GM12878 (cell line): Measurements from ENCODE around the gene CDH7. TPM values are rescaled to one million over a fixed set of nuclear protein-coding genes. Genes with fewer than 3 reads are reported as not detected.

Source experiments
- ATAC-seq: fragments of 200-7000 bp; cut with Tn5 transposase; 3 replicates; pipeline ENCODE4 v1.9.1; 2020; ENCODE audit warnings: mild to moderate bottlenecking, moderate library complexity
- BruUV-seq: library from RNA; stranded (reverse); fragments of 400-500 nt; replicated peaks from 2 replicates; lab custom pipeline; 2021; lab: Mats Ljungman, UMichigan
- CTCF ChIA-PET: fragments of 300-600 bp; sonication (Branson Sonifier 250); formaldehyde crosslinking; extraction: SDS; loops from one replicate; lab custom pipeline; 2021; ENCODE audit warnings: inconsistent platforms; lab: Yijun Ruan, JAX
- POLR2A ChIA-PET: fragments of 350-600 bp; formaldehyde crosslinking; extraction: SDS; loops from one replicate; lab custom pipeline; 2021; ENCODE audit warnings: inconsistent platforms; lab: Charles Lee
- RAD21 ChIA-PET: fragments of 300-600 bp; sonication (Branson Sonifier 250); formaldehyde crosslinking; loops from one replicate; lab custom pipeline; 2023; ENCODE audit warnings: antibody characterized with exemption; ENCODE audit not compliant: unreplicated experiment; lab: Charles Lee
- SMC1A ChIA-PET: fragments of 300-600 bp; sonication (Branson Sonifier 250); formaldehyde crosslinking; loops from one replicate; lab custom pipeline; 2023; ENCODE audit not compliant: unreplicated experiment, uncharacterized antibody; lab: Charles Lee
- DNase-seq: peaks from one replicate; pipeline ENCODE4 v3.0.0-alpha.2; 2011; ENCODE audit warnings: low read depth, low spot score
- FAIRE-seq: peaks from 3 replicates; lab custom pipeline; 2011; peaks lifted over from hg19 to GRCh38; lab: Jason Lieb, UNC
- H2AFZ ChIP-seq: 2 replicates; pipeline ENCODE4 v1.6.0; 2011; ENCODE audit warnings: low read depth, low read length, control low read depth; ENCODE audit not compliant: control insufficient read depth
- H3K27ac ChIP-seq: 2 replicates; pipeline ENCODE4 v1.5.1; 2011; ENCODE audit warnings: control low read depth; ENCODE audit not compliant: control insufficient read depth, insufficient read depth
- H3K27me3 ChIP-seq, 2 experiments: replicated peaks in 1 of 2; 2 replicates each; pipeline versions ENCODE4 v1.6.0 to v1.6.1; 2011; ENCODE audit warnings: low read length in 1 of 2; ENCODE audit not compliant: control insufficient read depth in 2 of 2, insufficient read depth in 2 of 2
- H3K36me3 ChIP-seq, 2 experiments: 2 replicates each; pipeline ENCODE4 v1.5.1; 2011; ENCODE audit warnings: low read length in 1 of 2; ENCODE audit not compliant: control insufficient read depth in 2 of 2, insufficient read depth in 2 of 2
- H3K4me1 ChIP-seq: 2 replicates; pipeline ENCODE4 v1.6.1; 2011; ENCODE audit warnings: mild to moderate bottlenecking, low read length, moderate library complexity, mixed read lengths; ENCODE audit not compliant: control insufficient read depth, insufficient read depth
- H3K4me2 ChIP-seq: 2 replicates; pipeline ENCODE4 v1.6.0; 2011; ENCODE audit warnings: control low read depth; ENCODE audit not compliant: control insufficient read depth, insufficient read depth
- H3K4me3 ChIP-seq: fragments of 200-600 bp; sonication (generic); 2 replicates; pipeline ENCODE4 v1.5.1; 2016
- H3K79me2 ChIP-seq: 2 replicates; pipeline ENCODE4 v1.6.0; 2011; ENCODE audit warnings: low read length; ENCODE audit not compliant: control insufficient read depth, insufficient read depth
- H3K9ac ChIP-seq: 2 replicates; pipeline ENCODE4 v1.8.0; 2011; ENCODE audit warnings: low read length, control low read depth, mixed read lengths; ENCODE audit not compliant: control insufficient read depth, insufficient read depth
- H3K9me3 ChIP-seq: replicated peaks from 3 replicates; pipeline ENCODE4 v1.5.1; 2011; ENCODE audit warnings: mild to moderate bottlenecking, low read length; ENCODE audit not compliant: control insufficient read depth, insufficient read depth
- H4K20me1 ChIP-seq: 2 replicates; pipeline ENCODE4 v1.6.0; 2011; ENCODE audit not compliant: control insufficient read depth, insufficient read depth
- BHLHE40 ChIP-seq, 2 experiments: fragments of 450-650 bp in 1 of 2; IDR thresholded peaks; 2 replicates each; pipeline ENCODE4 v1.6.1; 2011 to 2017; ENCODE audit warnings: low read depth in 2 of 2, borderline replicate concordance in 1 of 2, improper control_type of control experiment in 1 of 2, low read length in 1 of 2, mild to moderate bottlenecking in 1 of 2
- BMI1 ChIP-seq: fragments of 450-650 bp; IDR thresholded peaks from 2 replicates; pipeline ENCODE4 v1.6.1; 2016; ENCODE audit warnings: mild to moderate bottlenecking, moderate library complexity, borderline replicate concordance
- BRCA1 ChIP-seq: IDR thresholded peaks from 2 replicates; pipeline ENCODE4 v1.6.1; 2011; ENCODE audit warnings: low read depth, low read length, improper control_type of control experiment
- CREB1 ChIP-seq: IDR thresholded peaks from 2 replicates; pipeline ENCODE4 v1.6.1; 2012; ENCODE audit warnings: low read depth, mild to moderate bottlenecking, inconsistent platforms
- JUNB ChIP-seq: IDR thresholded peaks from 2 replicates; pipeline ENCODE4 v1.6.1; 2016; ENCODE audit warnings: antibody characterized with exemption, mild to moderate bottlenecking
- MEF2B ChIP-seq: fragments of 450-650 bp; IDR thresholded peaks from 2 replicates; pipeline ENCODE4 v1.6.1; 2018; ENCODE audit warnings: mild to moderate bottlenecking, moderate library complexity; ENCODE audit not compliant: partially characterized antibody, poor library complexity, severe bottlenecking
- MLLT1 ChIP-seq: fragments of 450-650 bp; IDR thresholded peaks from 2 replicates; pipeline ENCODE4 v1.6.1; 2016; ENCODE audit warnings: mild to moderate bottlenecking
- MTA2 ChIP-seq: fragments of 450-650 bp; IDR thresholded peaks from 2 replicates; pipeline ENCODE4 v1.6.1; 2016; ENCODE audit warnings: low read depth, mild to moderate bottlenecking, moderate library complexity
- POLR2AphosphoS2 ChIP-seq: IDR thresholded peaks from 2 replicates; pipeline ENCODE4 v1.6.1; 2011; ENCODE audit warnings: low read depth, mild to moderate bottlenecking, low read length, improper control_type of control experiment, moderate library complexity
- PRDM15 ChIP-seq: fragments of 450-650 bp; formaldehyde crosslinking; IDR thresholded peaks from 2 replicates; pipeline ENCODE4 v1.4.0; 2020; ENCODE audit warnings: mild to moderate bottlenecking, moderate library complexity
- STAT3 ChIP-seq: IDR thresholded peaks from 2 replicates; pipeline ENCODE4 v1.6.1; 2011; ENCODE audit warnings: low read depth, low read length, improper control_type of control experiment
- TARDBP ChIP-seq: IDR thresholded peaks from 2 replicates; pipeline ENCODE4 v1.6.1; 2016; ENCODE audit warnings: borderline replicate concordance
- YBX1 ChIP-seq: fragments of 450-650 bp; IDR thresholded peaks from 2 replicates; pipeline ENCODE4 v1.6.1; 2016; ENCODE audit warnings: antibody characterized with exemption
- ZBED1 ChIP-seq: IDR thresholded peaks from 2 replicates; pipeline ENCODE4 v1.6.1; 2016; ENCODE audit warnings: borderline replicate concordance
- ZBTB11 ChIP-seq: fragments of 450-650 bp; formaldehyde crosslinking; IDR thresholded peaks from 2 replicates; pipeline ENCODE4 v1.5.0; 2022; ENCODE audit warnings: mild to moderate bottlenecking, missing genetic modification characterization
- WGBS: methylation state at CpG from one replicate; pipeline ENCODE4 v1.1.6; 2016; ENCODE audit warnings: low lambda C conversion rate; ENCODE audit not compliant: insufficient replicate concordance, insufficient coverage; ENCODE audit errors: missing lambda C conversion rate; 5-methylcytosine and 5-hydroxymethylcytosine counted together
- in situ Hi-C: fragments of 300-500 bp; cut with MboI; formaldehyde crosslinking; loops from 9 replicates; pipeline ENCODE4 v1.14.3; 2018; ENCODE audit warnings: mixed read lengths
- intact Hi-C: fragments of 100-400 bp; cut with micrococcal nuclease; formaldehyde crosslinking; loops from one replicate; pipeline ENCODE4 v1.14.2; 2022; ENCODE audit not compliant: unreplicated experiment
- polyA plus RNA-seq, 11 experiments: library from polyadenylated mRNA; depleted of rRNA in 4 of 11; unstranded in 6 of 11; stranded (reverse) in 5 of 11; fragments of >200 nt; fragmentation: Nextera tagmentation in 4 of 11; fragmentation: Illumina TruSeq in 1 of 11; extraction: Ambion mirVana in 4 of 11; extraction: Trizol in 1 of 11; gene quantifications; 1 replicate in 1 of 11; 2 replicates in 10 of 11; pipeline versions ENCODE4 v1.2.1 to v1.2.3, GENCODE V29; 2011 to 2016; ENCODE audit warnings: inconsistent platforms in 2 of 11, missing spikeins in 2 of 11, low read depth in 1 of 11
- total RNA-seq, 4 experiments: library from RNA; depleted of rRNA in 3 of 4; stranded (reverse); fragments of >200 nt in 3 of 4; fragmentation: Illumina TruSeq in 1 of 4; extraction: Trizol in 1 of 4; gene quantifications; 2 replicates each; pipeline versions ENCODE4 v1.2.1 to v1.2.3, GENCODE V29; 2013 to 2021
- TF ChIP-seq, protein P1 (sequence below): fragments of 150-350 bp; IDR thresholded peaks from 2 replicates; pipeline ENCODE4 v1.6.1; 2014; ENCODE audit warnings: mild to moderate bottlenecking, low read depth, low read length

Gene CDH7
- total and polyA plus RNA-seq, 10 of the 15 experiments (the other 5 are each of a cell fraction or from before 2014, with no cell fraction given), result 0.03 TPM; not detected in 9

- no peaks in the 10 kb centered on the region for H3K79me2 ChIP-seq
- H3K4me2 ChIP-seq, result no peak overlapping the region
- H3K4me1 ChIP-seq, result no peaks in the 10 kb centered on the region
- H3K36me3 ChIP-seq, result no peaks in the 10 kb centered on the region
- H3K9me3 ChIP-seq, result no peaks in the 10 kb centered on the region
- DNase-seq, result no peak
- H3K27me3 ChIP-seq, result no peaks in the 10 kb centered on the region
- in situ Hi-C loops, result no loop called here
- TF ChIP-seq JUNB, result no peak
- no peak for TF ChIP-seq MEF2B
- TF ChIP-seq TARDBP, result no peak
- no peak for TF ChIP-seq BMI1
- TF ChIP-seq MTA2, result no peak
- TF ChIP-seq ZBED1, result no peak
- no peak for TF ChIP-seq PRDM15 (CRISPR knock-in tag)
- TF ChIP-seq BRCA1, result no peak
- TF ChIP-seq POLR2AphosphoS2, result no peak
- no peak for TF ChIP-seq STAT3
- no peak for TF ChIP-seq ZBTB11 (CRISPR knock-in tag)
- no peak for TF ChIP-seq MLLT1
- TF ChIP-seq YBX1, result no peak
- TF ChIP-seq, protein P1, sequence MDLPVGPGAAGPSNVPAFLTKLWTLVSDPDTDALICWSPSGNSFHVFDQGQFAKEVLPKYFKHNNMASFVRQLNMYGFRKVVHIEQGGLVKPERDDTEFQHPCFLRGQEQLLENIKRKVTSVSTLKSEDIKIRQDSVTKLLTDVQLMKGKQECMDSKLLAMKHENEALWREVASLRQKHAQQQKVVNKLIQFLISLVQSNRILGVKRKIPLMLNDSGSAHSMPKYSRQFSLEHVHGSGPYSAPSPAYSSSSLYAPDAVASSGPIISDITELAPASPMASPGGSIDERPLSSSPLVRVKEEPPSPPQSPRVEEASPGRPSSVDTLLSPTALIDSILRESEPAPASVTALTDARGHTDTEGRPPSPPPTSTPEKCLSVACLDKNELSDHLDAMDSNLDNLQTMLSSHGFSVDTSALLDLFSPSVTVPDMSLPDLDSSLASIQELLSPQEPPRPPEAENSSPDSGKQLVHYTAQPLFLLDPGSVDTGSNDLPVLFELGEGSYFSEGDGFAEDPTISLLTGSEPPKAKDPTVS, result no peak
- TF ChIP-seq BHLHE40 (IDR thresholded peaks at IDR 0.05; ENCODE audit: borderline replicate concordance in 1 of 2, low read depth in 2 of 2, low read length in 1 of 2), result no peak
- TF ChIP-seq CREB1, result no peak
- H3K4me3 ChIP-seq, result no peak overlapping the region
- H3K27ac ChIP-seq, result no peak overlapping the region
- no TSS peak for BruUV-seq
- WGBS, result 0% methylated on average over 2 of the region's 2 CpGs
- H4K20me1 ChIP-seq, result no peaks in the 10 kb centered on the region
- SMC1A ChIA-PET, result no interaction called here
- H3K9ac ChIP-seq, result no peak overlapping the region
- CTCF ChIA-PET, result no interaction called here
- RAD21 ChIA-PET, result no interaction called here
- intact Hi-C loops, result no loop called here
- FAIRE-seq, result no peak
- H2AFZ ChIP-seq, result no peak overlapping the region
- no peak for ATAC-seq
- POLR2A ChIA-PET, result no interaction called here
Measured at GRCh38 chr18:65737471-65737955, 13.3 kb upstream of the CDH7 start.
